GM18505 (cell line): ENCODE measurements around the gene EPHB1.
"Not testable (repeated sequence)": the region's sequence is repeated elsewhere in the genome, so short reads cannot be mapped to it uniquely, and the experiment has no call there.

Experiments
- ATAC-seq: cut with Tn5 transposase; IDR thresholded peaks from one replicate; pipeline ENCODE4 v1.9.1; 2021; ENCODE audit not compliant: unreplicated experiment
- POLR2A ChIP-seq: IDR thresholded peaks from 4 replicates; pipeline ENCODE4 v1.6.1; 2011; ENCODE audit warnings: borderline replicate concordance; ENCODE audit not compliant: insufficient read depth, insufficient read length; ENCODE audit errors: extremely low read depth

Gene EPHB1

GRCh38 chr3:134971306-134971705 is 176.2 kb downstream of the EPHB1 start:
- no peak for ATAC-seq
- TF ChIP-seq POLR2A: no peak

GRCh38 chr3:134971907-134972306 is 176.8 kb downstream of the EPHB1 start:
- not testable (repeated sequence) for ATAC-seq

- ATAC-seq: no peak
- TF ChIP-seq POLR2A: no peak
These were observed 177.9 kb downstream of the EPHB1 start for GRCh38 chr3:134972836-134973455.

- no peak for ATAC-seq
- no peak for TF ChIP-seq POLR2A
These were observed 179.6 kb downstream of the EPHB1 start for GRCh38 chr3:134974624-134975023.

GRCh38 chr3:134976948-134977347 is 181.9 kb downstream of the EPHB1 start:
- ATAC-seq: no peak
- no peak for TF ChIP-seq POLR2A

GRCh38 chr3:134978658-134979057 is 183.6 kb downstream of the EPHB1 start:
- TF ChIP-seq POLR2A: no peak
- no peak for ATAC-seq

- ATAC-seq: no peak
- TF ChIP-seq POLR2A: no peak
These were observed 191.0 kb downstream of the EPHB1 start for GRCh38 chr3:134985864-134986715.

- no peak for TF ChIP-seq POLR2A
- no peak for ATAC-seq
These were observed 193.6 kb downstream of the EPHB1 start for GRCh38 chr3:134988666-134989065.

- ATAC-seq: no peak
- no peak for TF ChIP-seq POLR2A
These were observed 195.9 kb downstream of the EPHB1 start for GRCh38 chr3:134991003-134991402.

- no peak for TF ChIP-seq POLR2A
- ATAC-seq: no peak
These were observed 196.5 kb downstream of the EPHB1 start for GRCh38 chr3:134991472-134992010.

GRCh38 chr3:134992180-134992579 is 197.1 kb downstream of the EPHB1 start:
- TF ChIP-seq POLR2A: no peak
- ATAC-seq: no peak

- no peak for ATAC-seq
- no peak for TF ChIP-seq POLR2A
These were observed 197.5 kb downstream of the EPHB1 start for GRCh38 chr3:134992586-134992985.

- no peak for ATAC-seq
- no peak for TF ChIP-seq POLR2A
These were observed 198.0 kb downstream of the EPHB1 start for GRCh38 chr3:134993011-134993410.

GRCh38 chr3:134998158-134998557 is 203.1 kb downstream of the EPHB1 start:
- no peak for TF ChIP-seq POLR2A
- ATAC-seq: no peak

GRCh38 chr3:134998855-134999254 is 203.8 kb downstream of the EPHB1 start:
- no peak for TF ChIP-seq POLR2A
- no peak for ATAC-seq

GRCh38 chr3:135000465-135000864 is 205.4 kb downstream of the EPHB1 start:
- no peak for TF ChIP-seq POLR2A
- ATAC-seq: no peak

- ATAC-seq: not testable (repeated sequence)
These were observed 210.6 kb downstream of the EPHB1 start for GRCh38 chr3:135005616-135006015.
